A673 (cell line): ENCODE data around the gene C2orf72.

Experiments
- CTCF ChIP-seq: fragments of 300-800, 200-600 bp; sonication (generic); conservative IDR thresholded peaks from 2 replicates; pipeline ENCODE4 v1.5.1; 2017; ENCODE audit warnings: low read depth, mild to moderate bottlenecking, antibody characterized with exemption, low read length, moderate library complexity, mixed read lengths
- EZH2 ChIP-seq: fragments of 200-600 bp; sonication (generic); IDR thresholded peaks from 2 replicates; pipeline ENCODE4 v1.6.1; 2017; ENCODE audit warnings: borderline replicate concordance, low read depth, mild to moderate bottlenecking, mixed read lengths, antibody characterized with exemption, low read length; ENCODE audit not compliant: poor library complexity, severe bottlenecking

- TF ChIP-seq EZH2 (no peak), CTCF (no peak)
Measured at GRCh38 chr2:231038483-231039293, 1.4 kb downstream of the C2orf72 start.
